Stomach (tissue), 9 donors: Measurements from ENCODE around the gene LNPK. TPM values are rescaled to one million over a fixed set of nuclear protein-coding genes. Genes with fewer than 3 reads are reported as not detected.
A peak's percentile ranks its signal among the peaks of the same experiment; 100 is the strongest.
"Not testable (repeated sequence)": the region's sequence is repeated elsewhere in the genome, so short reads cannot be mapped to it uniquely, and the experiment has no call there.

ENCODE experiments used
- DNase-seq, 2 donors: peaks; one replicate each; pipeline versions ENCODE4 v3.0.0 to v3.0.0-alpha.2; 2013 to 2019
- H3K27ac ChIP-seq, 5 donors: fragments of 200-600 bp in 4 of 5; sonication (generic) in 4 of 5; one replicate each; pipeline ENCODE4 v1.5.1; 2013 to 2019; ENCODE audit warnings: mild to moderate bottlenecking in 1 of 5, moderate library complexity in 1 of 5
- H3K27me3 ChIP-seq, 3 donors: fragments of 200-600 bp; sonication (generic); one replicate each; pipeline ENCODE4 v1.5.1; 2017 to 2019; ENCODE audit warnings: mixed run types in 1 of 3
- H3K36me3 ChIP-seq, 4 donors: fragments of 200-600 bp; sonication (generic); 1 replicate in 3 of 4; 2 replicates in 1 of 4; pipeline ENCODE4 v1.5.1; 2016 to 2019
- H3K4me1 ChIP-seq, 4 donors: fragments of 200-600 bp; sonication (generic); one replicate each; pipeline ENCODE4 v1.5.1; 2016 to 2019
- H3K4me3 ChIP-seq, 4 donors: fragments of 200-600 bp; sonication (generic) in 3 of 4; one replicate each; pipeline ENCODE4 v1.5.1; 2016 to 2019; ENCODE audit warnings: mild to moderate bottlenecking in 1 of 4
- H3K9me3 ChIP-seq, 4 donors: fragments of 200-600 bp; sonication (generic); one replicate each; pipeline ENCODE4 v1.5.1; 2016 to 2019
- CTCF ChIP-seq, 7 experiments: fragments of 450-650 bp in 4 of 7; fragments of 200-600 bp in 3 of 7; sonication (generic) in 3 of 7; IDR thresholded peaks; one replicate each; pipeline ENCODE4 v1.5.1; 2016 to 2019; ENCODE audit warnings: antibody characterized with exemption in 7 of 7, control low read depth in 2 of 7, mild to moderate bottlenecking in 1 of 7
- EP300 ChIP-seq: sonication (generic); formaldehyde crosslinking; IDR thresholded peaks from one replicate; pipeline ENCODE4 v1.6.1; 2017; ENCODE audit warnings: antibody characterized with exemption
- POLR2A ChIP-seq, 4 donors: fragments of 450-650 bp; IDR thresholded peaks; one replicate each; pipeline ENCODE4 v1.6.1; 2016; ENCODE audit warnings: antibody characterized with exemption in 4 of 4, control low read depth in 2 of 4, mild to moderate bottlenecking in 1 of 4, moderate library complexity in 1 of 4
- POLR2AphosphoS5 ChIP-seq, 3 donors: sonication (generic); formaldehyde crosslinking; IDR thresholded peaks; one replicate each; pipeline ENCODE4 v1.6.1; 2016; ENCODE audit warnings: antibody characterized with exemption in 3 of 3
- WGBS, 5 donors: extraction: QIAGEN DNeasy Blood & Tissue Kit in 3 of 5; methylation state at CpG; one replicate each; pipeline versions ENCODE4 v1.1.5 to v1.1.7; 2013 to 2018; 5-methylcytosine and 5-hydroxymethylcytosine counted together
- intact Hi-C: fragments of 100-400 bp; cut with DNase I; formaldehyde crosslinking; loops from one replicate; pipeline ENCODE4 v1.15.1; 2023; ENCODE audit warnings: low total_unique reads
- polyA plus RNA-seq, 3 donors: library from polyadenylated mRNA; stranded (reverse); fragments of 200-250 nt; gene quantifications; one replicate each; pipeline ENCODE4 v1.2.3, GENCODE V29; 2013
- total RNA-seq, 5 donors: library from RNA; depleted of rRNA; stranded (reverse); fragments of >200 nt; gene quantifications; one replicate each; pipeline versions ENCODE4 v1.1.0 to v1.2.3, GENCODE V29; 2014 to 2016
- donor health status: healthy with polysubstance abuse.
- donor health status: Bipolar disorder and iron deficiency.
- donor health status: healthy.

The LNPK gene
- total and polyA plus RNA-seq, 8 donors, result 1.8 to 29.0 (median 8.0) TPM

- Histone ChIP-seq H3K27ac (no peak overlapping the region), H3K9me3 (no peaks in the 10 kb centered on the region), H3K27me3 (no peaks in the 10 kb centered on the region), H3K4me3 (no peak overlapping the region), H3K36me3 (peaks cover 0 to 53% (median 32%) of the 10 kb centered on the region in 4 donors), H3K4me1 (no peaks in the 10 kb centered on the region)
- intact Hi-C loops, result no loop called here
- WGBS, 5 donors, result 89 to 97% (median 91%) methylated on average over 1 of the region's 1 CpG
- TF ChIP-seq CTCF (IDR thresholded peaks at IDR 0.05), result no peak
- no peak for TF ChIP-seq EP300
- no peak for TF ChIP-seq POLR2A (IDR thresholded peaks at IDR 0.05)
- TF ChIP-seq POLR2AphosphoS5 (IDR thresholded peaks at IDR 0.05), result no peak
- no peak for DNase-seq
These were observed 28.7 kb downstream of the LNPK start for GRCh38 chr2:175973373-175973772.

DNA sequence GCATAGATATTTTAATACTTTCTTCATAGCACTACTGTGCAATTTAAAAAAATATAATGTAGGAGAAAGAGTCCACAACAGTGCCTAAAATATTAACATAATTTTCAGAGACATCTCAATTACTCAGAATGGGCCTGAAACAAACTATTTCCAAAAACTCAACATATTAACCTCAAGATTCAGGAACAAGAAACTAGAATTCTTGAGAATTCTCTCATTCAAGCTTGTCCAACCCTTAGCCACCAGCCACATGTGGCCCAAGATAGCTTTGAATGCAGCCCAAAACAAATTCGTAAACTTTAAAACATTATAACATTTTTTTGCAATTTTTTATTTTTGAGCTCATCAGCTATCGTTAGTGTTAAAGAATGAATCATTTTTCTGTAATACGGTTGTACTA, 35.2 kb downstream of the LNPK start:
- no peak for DNase-seq
- intact Hi-C loops, result no loop called here
- TF ChIP-seq POLR2A (IDR thresholded peaks at IDR 0.05) (no peak), EP300 (no peak), POLR2AphosphoS5 (IDR thresholded peaks at IDR 0.05) (no peak), CTCF (IDR thresholded peaks at IDR 0.05) (no peak)

GRCh38 chr2:175965773-175966172, 36.3 kb downstream of the LNPK start:
- intact Hi-C loops, result no loop called here
- TF ChIP-seq CTCF (IDR thresholded peaks at IDR 0.05) (no peak), EP300 (no peak), POLR2AphosphoS5 (IDR thresholded peaks at IDR 0.05) (no peak)
- peaks cover 0 to 7% (median 0%) of the 10 kb centered on the region in 4 donors for H3K9me3 ChIP-seq
- H3K4me3 ChIP-seq, result no peak overlapping the region
- H3K36me3 ChIP-seq, result peaks cover 0 to 41% (median 4%) of the 10 kb centered on the region in 4 donors
- no peaks in the 10 kb centered on the region for H3K4me1 ChIP-seq
- H3K27ac ChIP-seq, result no peak overlapping the region
- WGBS, 5 donors, result 98 to 99% (median 98%) methylated on average over 3 of the region's 3 CpGs
- no peaks in the 10 kb centered on the region for H3K27me3 ChIP-seq
- no peak for DNase-seq

More for the DNA sequence above, 35.2 kb downstream of the LNPK start:
- peaks cover 0 to 7% (median 0%) of the 10 kb centered on the region in 4 donors for H3K9me3 ChIP-seq
- H3K4me3 ChIP-seq, result no peak overlapping the region
- H3K36me3 ChIP-seq, result peaks cover 0 to 31% (median 4%) of the 10 kb centered on the region in 4 donors
- H3K27ac ChIP-seq, result no peak overlapping the region
- no peaks in the 10 kb centered on the region for H3K27me3 ChIP-seq
- 93 to 98% (median 96%) methylated on average over 3 of the region's 3 CpGs for WGBS, 5 donors
- no peaks in the 10 kb centered on the region for H3K4me1 ChIP-seq

DNA sequence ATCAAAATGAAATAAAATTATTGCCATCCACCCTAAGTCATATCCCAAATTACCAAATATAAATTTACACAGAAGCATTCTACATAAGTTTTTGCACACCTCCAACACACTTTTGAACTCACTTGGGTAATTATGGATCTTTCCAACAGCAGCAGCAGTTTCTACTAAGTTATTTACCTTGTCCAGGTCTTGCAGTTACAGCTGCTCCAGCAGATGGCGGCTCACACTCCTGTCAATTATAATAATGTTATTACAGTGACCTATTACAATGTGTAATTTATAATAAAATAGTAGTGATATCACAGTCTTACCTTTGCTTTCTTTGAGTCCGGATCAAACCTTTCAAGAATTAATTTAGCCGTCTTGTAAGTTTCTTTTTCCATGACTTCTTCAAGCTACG, 37.9 kb downstream of the LNPK start:
- 89 to 97% (median 92%) methylated on average over 4 of the region's 4 CpGs for WGBS, 5 donors
- Histone ChIP-seq H3K9me3 (peaks cover 0 to 7% (median 0%) of the 10 kb centered on the region in 4 donors), H3K4me3 (no peak overlapping the region), H3K27ac (no peak overlapping the region), H3K36me3 (peaks cover 0 to 40% (median 2%) of the 10 kb centered on the region in 4 donors), H3K4me1 (no peaks in the 10 kb centered on the region), H3K27me3 (no peaks in the 10 kb centered on the region)
- peak in 1 of 2 donors; percentile 22 for DNase-seq
- TF ChIP-seq POLR2A (IDR thresholded peaks at IDR 0.05) (no peak), CTCF (IDR thresholded peaks at IDR 0.05) (peak in 1 of 7 experiments; percentile 5)
- intact Hi-C loops, result no loop called here

GRCh38 chr2:175963171-175963570, 38.9 kb downstream of the LNPK start:
- WGBS, 5 donors, result 95 to 100% (median 98%) methylated on average over 1 to 2 of the region's 2 CpGs

More at GRCh38 chr2:175963171-175963570, 38.9 kb downstream of the LNPK start:
- H3K27me3 ChIP-seq, H3K27ac ChIP-seq, H3K4me1 ChIP-seq, H3K4me3 ChIP-seq, intact Hi-C loops, DNase-seq, H3K9me3 ChIP-seq: not testable (repeated sequence)
- peaks cover under 1 to 44% (median 10%) of the 10 kb centered on the region in 4 donors for H3K36me3 ChIP-seq
